HepG2 (cell line): ENCODE data around the gene NTMT1. TPM values are rescaled to one million over a fixed set of nuclear protein-coding genes. Genes with fewer than 3 reads are reported as not detected.

Experiments
- ARNTL ChIP-seq: sonication (generic); formaldehyde crosslinking; IDR thresholded peaks from 2 replicates; pipeline ENCODE4 v1.4.0; 2020; ENCODE audit warnings: mild to moderate bottlenecking, missing genetic modification reagents
- ATRX ChIP-seq: sonication (generic); formaldehyde crosslinking; IDR thresholded peaks from 2 replicates; pipeline ENCODE4 v1.4.0; 2020; ENCODE audit warnings: missing genetic modification reagents, borderline replicate concordance
- EEA1 ChIP-seq: sonication (generic); formaldehyde crosslinking; IDR thresholded peaks from 2 replicates; pipeline ENCODE4 v1.5.1; 2020; ENCODE audit warnings: mild to moderate bottlenecking, missing genetic modification reagents, borderline replicate concordance
- GATAD1 ChIP-seq: IDR thresholded peaks from 2 replicates; pipeline ENCODE4 v1.6.1; 2016; ENCODE audit warnings: missing genetic modification reagents, missing compliant biosample characterization
- KDM3A ChIP-seq: IDR thresholded peaks from 2 replicates; pipeline ENCODE4 v1.6.1; 2018; ENCODE audit warnings: low read depth, missing compliant biosample characterization
- KMT2B ChIP-seq: IDR thresholded peaks from 2 replicates; pipeline ENCODE4 v1.6.1; 2016; ENCODE audit warnings: missing genetic modification reagents, missing compliant biosample characterization
- NCOR1 ChIP-seq: fragments of 200-600 bp; sonication (generic); IDR thresholded peaks from 2 replicates; pipeline ENCODE4 v1.7.0; 2017; ENCODE audit warnings: antibody characterized with exemption, low read length, borderline replicate concordance
- PHF8 ChIP-seq: sonication (generic); formaldehyde crosslinking; IDR thresholded peaks from 2 replicates; pipeline ENCODE4 v1.5.0; 2020; ENCODE audit warnings: missing genetic modification reagents
- ZHX2 ChIP-seq, 2 experiments: sonication (generic) in 1 of 2; formaldehyde crosslinking in 1 of 2; IDR thresholded peaks; 2 replicates each; pipeline versions ENCODE4 v1.6.1 to v1.9.0; 2014 to 2022; ENCODE audit warnings: antibody characterized with exemption in 1 of 2, borderline replicate concordance in 1 of 2, inconsistent platforms in 1 of 2, low read depth in 1 of 2, missing genetic modification reagents in 1 of 2
- ZNF430 ChIP-seq: sonication (generic); formaldehyde crosslinking; IDR thresholded peaks from 2 replicates; pipeline ENCODE4 v1.9.0; 2021; ENCODE audit warnings: mild to moderate bottlenecking, missing genetic modification reagents
- ZNF558 ChIP-seq: sonication (generic); formaldehyde crosslinking; IDR thresholded peaks from 2 replicates; pipeline ENCODE4 v1.9.0; 2022; ENCODE audit warnings: mild to moderate bottlenecking, missing genetic modification reagents, borderline replicate concordance
- ZNF607 ChIP-seq: sonication (generic); formaldehyde crosslinking; IDR thresholded peaks from 2 replicates; pipeline ENCODE4 v1.5.1; 2020; ENCODE audit warnings: missing genetic modification reagents, mild to moderate bottlenecking, borderline replicate concordance
- ZNF792 ChIP-seq: IDR thresholded peaks from 2 replicates; pipeline ENCODE4 v1.6.1; 2016
- polyA plus RNA-seq, 8 experiments: library from polyadenylated mRNA; depleted of rRNA in 3 of 8; stranded (reverse) in 7 of 8; unstranded in 1 of 8; fragments of >200 nt; fragmentation: Illumina TruSeq in 4 of 8; extraction: Trizol in 4 of 8; gene quantifications; 2 replicates each; pipeline versions ENCODE4 v1.2.1 to v1.2.3, GENCODE V29; 2011 to 2016; ENCODE audit warnings: low read depth in 4 of 8, missing spikeins in 1 of 8, mixed read lengths in 1 of 8; ENCODE audit not compliant: insufficient read depth in 1 of 8
- total RNA-seq, 5 experiments: library from RNA; depleted of rRNA; stranded (reverse); fragments of >200 nt; fragmentation: Illumina TruSeq; extraction: Trizol; gene quantifications; 2 replicates each; pipeline ENCODE4 v1.2.3, GENCODE V29; 2016; ENCODE audit warnings: low read depth in 1 of 5
- TF ChIP-seq, protein P1 (sequence below): IDR thresholded peaks from 2 replicates; pipeline ENCODE4 v1.6.1; 2012; ENCODE audit warnings: low read length, improper control_type of control experiment

NTMT1 gene
- total and polyA plus RNA-seq, 2 of the 13 experiments (the other 11 are each of a cell fraction or from before 2014, with no cell fraction given) = 49.1 to 53.8 TPM

DNA sequence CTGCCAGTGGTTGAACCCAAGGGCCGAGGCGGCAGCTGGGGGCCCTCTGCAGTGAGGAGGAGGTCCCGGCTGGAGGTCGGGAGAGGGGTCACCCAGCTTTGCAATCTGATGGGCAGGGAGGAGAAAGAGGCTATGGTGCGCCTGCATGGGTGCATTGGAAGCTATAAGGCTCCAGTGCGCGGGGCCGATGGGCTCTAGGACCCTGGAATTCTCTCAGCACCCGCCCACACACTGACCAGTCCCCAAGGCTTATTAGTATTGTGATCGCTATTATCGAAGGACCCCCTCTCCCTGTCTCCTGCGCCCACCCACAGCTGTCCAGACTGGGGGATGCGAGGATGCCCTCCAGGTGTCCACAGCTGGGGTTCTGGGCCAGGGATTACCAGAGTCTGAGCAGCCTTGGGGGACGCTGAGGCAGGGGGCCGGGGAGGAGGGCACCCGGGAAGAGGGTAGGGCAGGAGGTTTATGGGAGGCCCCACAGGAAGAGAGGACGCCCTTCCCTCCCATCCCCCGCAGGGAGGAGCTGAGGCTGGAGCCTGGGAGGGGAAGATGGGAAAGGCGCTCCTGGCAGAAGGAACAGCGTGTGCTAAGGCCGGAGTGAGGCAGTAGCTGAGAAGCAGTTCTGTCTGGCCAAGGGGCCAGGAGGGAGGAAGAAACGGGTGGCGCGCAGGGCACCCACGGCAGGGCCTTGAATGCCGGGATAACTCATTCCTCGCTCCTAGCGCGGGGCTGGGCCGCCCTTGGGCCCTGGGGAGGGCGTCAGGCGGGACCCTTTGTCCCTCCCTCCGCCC, 29.2 kb upstream of the NTMT1 start (continued):
- TF ChIP-seq ZHX2 (IDR thresholded peaks at IDR 0.05; ENCODE audit: low read depth) (no peak), ZHX2 (CRISPR knock-in tag; IDR thresholded peaks at IDR 0.05; ENCODE audit: borderline replicate concordance) (no peak), ARNTL (CRISPR knock-in tag) (no peak), EEA1 (no peak), NCOR1 (peak; percentile 47; the same call in 1 of the 2 replicates), GATAD1 (CRISPR knock-in tag) (0 out of 2 replicates have a peak, but pooled peaks have one; percentile 46), ZNF430 (CRISPR knock-in tag) (no peak), ZNF607 (CRISPR knock-in tag) (no peak; the same call in 1 of the 2 replicates), KMT2B (0 out of 2 replicates have a peak, but pooled peaks have one; percentile 16), PHF8 (CRISPR knock-in tag) (no peak), ZNF792 (CRISPR knock-in tag) (no peak), ZNF558 (CRISPR knock-in tag) (no peak), KDM3A (CRISPR knock-in tag) (peak; percentile 22; the same call in 1 of the 2 replicates), ATRX (CRISPR knock-in tag) (no peak)
- TF ChIP-seq, protein P1, sequence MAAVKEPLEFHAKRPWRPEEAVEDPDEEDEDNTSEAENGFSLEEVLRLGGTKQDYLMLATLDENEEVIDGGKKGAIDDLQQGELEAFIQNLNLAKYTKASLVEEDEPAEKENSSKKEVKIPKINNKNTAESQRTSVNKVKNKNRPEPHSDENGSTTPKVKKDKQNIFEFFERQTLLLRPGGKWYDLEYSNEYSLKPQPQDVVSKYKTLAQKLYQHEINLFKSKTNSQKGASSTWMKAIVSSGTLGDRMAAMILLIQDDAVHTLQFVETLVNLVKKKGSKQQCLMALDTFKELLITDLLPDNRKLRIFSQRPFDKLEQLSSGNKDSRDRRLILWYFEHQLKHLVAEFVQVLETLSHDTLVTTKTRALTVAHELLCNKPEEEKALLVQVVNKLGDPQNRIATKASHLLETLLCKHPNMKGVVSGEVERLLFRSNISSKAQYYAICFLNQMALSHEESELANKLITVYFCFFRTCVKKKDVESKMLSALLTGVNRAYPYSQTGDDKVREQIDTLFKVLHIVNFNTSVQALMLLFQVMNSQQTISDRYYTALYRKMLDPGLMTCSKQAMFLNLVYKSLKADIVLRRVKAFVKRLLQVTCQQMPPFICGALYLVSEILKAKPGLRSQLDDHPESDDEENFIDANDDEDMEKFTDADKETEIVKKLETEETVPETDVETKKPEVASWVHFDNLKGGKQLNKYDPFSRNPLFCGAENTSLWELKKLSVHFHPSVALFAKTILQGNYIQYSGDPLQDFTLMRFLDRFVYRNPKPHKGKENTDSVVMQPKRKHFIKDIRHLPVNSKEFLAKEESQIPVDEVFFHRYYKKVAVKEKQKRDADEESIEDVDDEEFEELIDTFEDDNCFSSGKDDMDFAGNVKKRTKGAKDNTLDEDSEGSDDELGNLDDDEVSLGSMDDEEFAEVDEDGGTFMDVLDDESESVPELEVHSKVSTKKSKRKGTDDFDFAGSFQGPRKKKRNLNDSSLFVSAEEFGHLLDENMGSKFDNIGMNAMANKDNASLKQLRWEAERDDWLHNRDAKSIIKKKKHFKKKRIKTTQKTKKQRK = no peak
